NCI-H1694 (cell line): ENCODE results near the gene STAP2.

Source experiments
- DNase-seq: peaks from one replicate; lab custom pipeline; 2025; lab: John Stamatoyannopoulos, UW

The STAP2 gene

GRCh38 chr19:4327252-4327876 lies 11.3 kb downstream of the STAP2 start:
- DNase-seq, result no peak

GRCh38 chr19:4326837-4327251 lies 11.8 kb downstream of the STAP2 start:
- DNase-seq, result no peak

GRCh38 chr19:4326215-4326836 lies 12.3 kb downstream of the STAP2 start:
- no peak for DNase-seq

GRCh38 chr19:4324228-4324627 lies 14.4 kb downstream of the STAP2 start:
- DNase-seq, result no peak

- no peak for DNase-seq
Observed at GRCh38 chr19:4323692-4324091, 14.9 kb downstream of the STAP2 start.

- DNase-seq, result no peak
Observed at GRCh38 chr19:4322942-4323665, 15.5 kb downstream of the STAP2 start.

- DNase-seq, result no peak
Observed at GRCh38 chr19:4320419-4320818, 18.2 kb downstream of the STAP2 start.

- no peak for DNase-seq
Observed at GRCh38 chr19:4319067-4319718, 19.4 kb downstream of the STAP2 start.

GRCh38 chr19:4318460-4318859 lies 20.2 kb downstream of the STAP2 start:
- DNase-seq, result no peak

- DNase-seq, result no peak
Observed at GRCh38 chr19:4316956-4317355, 21.7 kb downstream of the STAP2 start.

- no peak for DNase-seq
Observed at GRCh38 chr19:4313847-4314490, 24.7 kb downstream of the STAP2 start.

GRCh38 chr19:4310247-4311121 lies 28.1 kb downstream of the STAP2 start:
- no peak for DNase-seq

GRCh38 chr19:4305659-4306058 lies 33.0 kb downstream of the STAP2 start:
- DNase-seq, result no peak

GRCh38 chr19:4305257-4305612 lies 33.4 kb downstream of the STAP2 start:
- no peak for DNase-seq

- DNase-seq, result peak; percentile 38
Observed at GRCh38 chr19:4304538-4305256, 33.9 kb downstream of the STAP2 start, which contains the start of gene FSD1. Gene FSD1 (plus strand): TSS chr19:4304598. CDS start chr19:4304747, 149 bp downstream.

- no peak for DNase-seq
Observed at GRCh38 chr19:4303819-4304537, 34.6 kb downstream of the STAP2 start.

- no peak for DNase-seq
Observed at GRCh38 chr19:4302243-4302640, 36.4 kb downstream of the STAP2 start, which contains the start of gene TMIGD2. Gene TMIGD2 (minus strand): TSS chr19:4302389. CDS start chr19:4302385, 4 bp downstream.

- no peak for DNase-seq
Observed at GRCh38 chr19:4301590-4302242, 36.9 kb downstream of the STAP2 start.

- DNase-seq, result no peak
Observed at GRCh38 chr19:4300589-4300988, 38.0 kb downstream of the STAP2 start.
